K562 (cell line): ENCODE measurements around the gene GYPC. TPM values are rescaled to one million over a fixed set of nuclear protein-coding genes. Genes with fewer than 3 reads are reported as not detected.

Experiments
- ERF ChIP-seq: fragments of 450-650 bp; formaldehyde crosslinking; IDR thresholded peaks from 2 replicates; pipeline ENCODE4 v1.4.0; 2020; ENCODE audit warnings: mild to moderate bottlenecking, mixed read lengths
- HMG20A ChIP-seq: fragments of 450-650 bp; formaldehyde crosslinking; conservative IDR thresholded peaks from 2 replicates; pipeline ENCODE4 v1.4.0; 2020; ENCODE audit warnings: mild to moderate bottlenecking, mixed read lengths
- HNRNPL ChIP-seq: fragments of 200-400 bp; formaldehyde crosslinking; IDR thresholded peaks from 2 replicates; pipeline ENCODE4 v1.6.1; 2017; ENCODE audit warnings: low read depth, mild to moderate bottlenecking, low read length
- IRF2 ChIP-seq: sonication (generic); formaldehyde crosslinking; IDR thresholded peaks from 2 replicates; pipeline ENCODE4 v1.8.1; 2022; ENCODE audit warnings: mild to moderate bottlenecking, missing genetic modification reagents
- KDM4B ChIP-seq, 2 experiments: fragments of 450-650 bp in 1 of 2; sonication (generic) in 1 of 2; IDR thresholded peaks; 2 replicates each; pipeline ENCODE4 v1.6.1; 2016 to 2017; ENCODE audit warnings: borderline replicate concordance in 2 of 2, antibody characterized with exemption in 1 of 2, low read depth in 1 of 2, mild to moderate bottlenecking in 1 of 2
- NBN ChIP-seq: fragments of 450-650 bp; IDR thresholded peaks from 2 replicates; pipeline ENCODE4 v1.6.1; 2016; ENCODE audit warnings: low read depth, mild to moderate bottlenecking
- NR2C2 ChIP-seq, 2 experiments: fragments of 200-800 bp in 1 of 2; sonication (Bioruptor generic) in 1 of 2; sonication (generic) in 1 of 2; formaldehyde crosslinking in 1 of 2; IDR thresholded peaks; 2 replicates each; pipeline versions ENCODE4 v1.6.1 to v1.8.0; 2016 to 2022; ENCODE audit warnings: mild to moderate bottlenecking in 1 of 2, missing compliant biosample characterization in 1 of 2, missing genetic modification characterization in 1 of 2, missing genetic modification reagents in 1 of 2
- PCBP1 ChIP-seq: fragments of 200-400 bp; formaldehyde crosslinking; IDR thresholded peaks from 2 replicates; pipeline ENCODE4 v1.6.1; 2018; ENCODE audit warnings: mild to moderate bottlenecking, low read depth, low read length; ENCODE audit not compliant: poor library complexity, severe bottlenecking
- POLR2AphosphoS2 ChIP-seq: IDR thresholded peaks from 2 replicates; pipeline ENCODE4 v1.6.1; 2012; ENCODE audit warnings: low read length, improper control_type of control experiment
- POLR2H ChIP-seq: IDR thresholded peaks from 2 replicates; pipeline ENCODE4 v1.6.1; 2016; ENCODE audit warnings: missing genetic modification characterization, low read depth, mild to moderate bottlenecking, control low read depth, missing compliant biosample characterization, moderate library complexity
- PTTG1 ChIP-seq: fragments of 450-650 bp; IDR thresholded peaks from 2 replicates; pipeline ENCODE4 v1.6.1; 2016; ENCODE audit warnings: low read depth, mild to moderate bottlenecking, missing genetic modification characterization, missing compliant biosample characterization
- SIN3A ChIP-seq, 2 experiments: fragments of 150-350 bp in 1 of 2; IDR thresholded peaks; 2 replicates each; pipeline ENCODE4 v1.6.1; 2011 to 2016; ENCODE audit warnings: borderline replicate concordance in 2 of 2, low read depth in 2 of 2, low read length in 2 of 2, mild to moderate bottlenecking in 2 of 2, moderate library complexity in 2 of 2; ENCODE audit not compliant: control insufficient read depth in 1 of 2
- SRF ChIP-seq, 2 experiments: fragments of 250-450, 450-650 bp in 1 of 2; sonication (Bioruptor Pico) in 1 of 2; sonication (generic) in 1 of 2; formaldehyde crosslinking; IDR thresholded peaks; 2 replicates each; pipeline versions ENCODE4 v1.5.0 to v1.5.1; 2020 to 2022; ENCODE audit warnings: mild to moderate bottlenecking in 1 of 2, missing genetic modification reagents in 1 of 2
- THRAP3 ChIP-seq: fragments of 450-650 bp; IDR thresholded peaks from 2 replicates; pipeline ENCODE4 v1.6.1; 2016; ENCODE audit warnings: mild to moderate bottlenecking, inconsistent platforms, borderline replicate concordance
- YY1 ChIP-seq, 3 experiments: IDR thresholded peaks; 2 replicates each; pipeline ENCODE4 v1.6.1; 2011; ENCODE audit warnings: low read length in 2 of 3, mild to moderate bottlenecking in 2 of 3, moderate library complexity in 2 of 3, borderline replicate concordance in 1 of 3, control low read depth in 1 of 3, low read depth in 1 of 3; ENCODE audit not compliant: insufficient read depth in 3 of 3, insufficient replicate concordance in 2 of 3, control insufficient read depth in 1 of 3, insufficient read length in 1 of 3; ENCODE audit errors: extremely low read depth in 1 of 3
- ZBTB17 ChIP-seq: fragments of 450-650 bp; formaldehyde crosslinking; IDR thresholded peaks from 2 replicates; pipeline ENCODE4 v1.4.0; 2020; ENCODE audit warnings: mild to moderate bottlenecking
- ZFP91 ChIP-seq: sonication (generic); formaldehyde crosslinking; IDR thresholded peaks from 2 replicates; pipeline ENCODE4 v1.8.0; 2022; ENCODE audit warnings: mild to moderate bottlenecking, missing genetic modification reagents
- ZNF551 ChIP-seq: fragments of 250-450 bp; sonication (Bioruptor Pico); IDR thresholded peaks from 2 replicates; pipeline ENCODE4 v1.5.0; 2021; ENCODE audit warnings: mild to moderate bottlenecking, moderate library complexity
- ZNF644 ChIP-seq: fragments of 200-800 bp; sonication (Bioruptor generic); IDR thresholded peaks from 2 replicates; pipeline ENCODE4 v1.6.1; 2016; ENCODE audit warnings: low read depth, missing genetic modification characterization, missing compliant biosample characterization
- ZNF699 ChIP-seq: fragments of 250-450 bp; sonication (Bioruptor Pico); IDR thresholded peaks from 2 replicates; pipeline ENCODE4 v1.8.0; 2021; ENCODE audit warnings: mild to moderate bottlenecking, moderate library complexity; ENCODE audit not compliant: insufficient replicate concordance
- polyA plus RNA-seq, 8 experiments: library from polyadenylated mRNA; depleted of rRNA in 4 of 8; stranded (reverse) in 5 of 8; unstranded in 3 of 8; fragments of >200 nt; fragmentation: Nextera tagmentation in 2 of 8; fragmentation: Illumina TruSeq in 1 of 8; extraction: Ambion mirVana in 2 of 8; extraction: Trizol in 1 of 8; gene quantifications; 2 replicates each; pipeline versions ENCODE4 v1.2.1 to v1.2.3, GENCODE V29; 2011 to 2014; ENCODE audit warnings: inconsistent platforms in 1 of 8, missing spikeins in 1 of 8
- total RNA-seq, 7 experiments: library from RNA; depleted of rRNA in 6 of 7; stranded (reverse); fragments of >200 nt in 6 of 7; fragmentation: Illumina TruSeq in 2 of 7; extraction: Trizol in 2 of 7; gene quantifications; 2 replicates each; pipeline versions ENCODE4 v1.2.1 to v1.2.3, GENCODE V29; 2011 to 2021; ENCODE audit warnings: low replicate concordance in 1 of 7
- TF ChIP-seq, protein P1 (sequence below): fragments of 200-800 bp; sonication (Bioruptor generic); IDR thresholded peaks from 2 replicates; pipeline ENCODE4 v1.6.1; 2017; ENCODE audit warnings: missing genetic modification characterization, missing compliant biosample characterization
- TF ChIP-seq, protein P2 (sequence below): fragments of 250-450 bp; sonication (Bioruptor Pico); IDR thresholded peaks from 2 replicates; pipeline ENCODE4 v1.8.0; 2021; ENCODE audit warnings: moderate library complexity, mild to moderate bottlenecking, inconsistent platforms

The GYPC gene
- total and polyA plus RNA-seq, 9 of the 15 experiments (the other 6 are each of a cell fraction or from before 2014, with no cell fraction given), result 50.6 to 282 (median 194) TPM

DNA sequence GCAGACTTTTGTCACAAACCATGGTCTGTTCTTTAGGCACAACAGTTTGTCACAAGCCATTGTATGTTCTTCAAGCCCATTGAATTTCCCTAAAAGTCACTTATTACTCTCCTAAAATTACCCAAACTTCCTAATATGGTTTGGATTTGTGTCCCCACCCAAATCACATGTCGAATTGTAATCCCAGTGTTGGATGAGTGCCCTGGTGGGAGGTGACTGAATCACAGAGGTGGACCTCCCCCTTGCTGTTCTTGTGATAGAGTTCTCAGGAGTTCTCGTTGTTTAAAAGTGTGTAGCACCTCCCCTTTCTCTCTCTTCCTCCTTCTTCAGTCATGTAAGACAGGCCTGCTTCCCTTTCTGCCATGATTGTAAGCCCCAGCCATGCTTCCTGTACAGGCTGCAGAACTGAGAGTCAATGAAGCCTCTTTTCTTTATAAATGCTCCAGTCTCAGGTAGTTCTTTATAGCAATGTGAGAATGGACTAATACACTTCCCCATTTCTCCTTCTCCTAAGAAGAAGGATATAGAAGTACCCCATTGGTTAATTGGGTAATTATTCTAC is 11.2 kb upstream of the GYPC start (continued):
- TF ChIP-seq, protein P1, sequence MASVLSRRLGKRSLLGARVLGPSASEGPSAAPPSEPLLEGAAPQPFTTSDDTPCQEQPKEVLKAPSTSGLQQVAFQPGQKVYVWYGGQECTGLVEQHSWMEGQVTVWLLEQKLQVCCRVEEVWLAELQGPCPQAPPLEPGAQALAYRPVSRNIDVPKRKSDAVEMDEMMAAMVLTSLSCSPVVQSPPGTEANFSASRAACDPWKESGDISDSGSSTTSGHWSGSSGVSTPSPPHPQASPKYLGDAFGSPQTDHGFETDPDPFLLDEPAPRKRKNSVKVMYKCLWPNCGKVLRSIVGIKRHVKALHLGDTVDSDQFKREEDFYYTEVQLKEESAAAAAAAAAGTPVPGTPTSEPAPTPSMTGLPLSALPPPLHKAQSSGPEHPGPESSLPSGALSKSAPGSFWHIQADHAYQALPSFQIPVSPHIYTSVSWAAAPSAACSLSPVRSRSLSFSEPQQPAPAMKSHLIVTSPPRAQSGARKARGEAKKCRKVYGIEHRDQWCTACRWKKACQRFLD, result no peak; the same call in 1 of the 2 replicates
- TF ChIP-seq POLR2H (tag), result no peak
- peak in 1 of 2 experiments; percentile 95; a peak in 3 of 4 replicates for TF ChIP-seq SRF (CRISPR knock-in tag; IDR thresholded peaks at IDR 0.05)
- TF ChIP-seq NR2C2 (CRISPR knock-in tag; IDR thresholded peaks at IDR 0.05), result peak; percentile 14; the same call in 1 of the 2 replicates
- TF ChIP-seq NR2C2 (tag; IDR thresholded peaks at IDR 0.05), result peak; percentile 32; the same call in 1 of the 2 replicates
- no peak for TF ChIP-seq NBN
- TF ChIP-seq ZNF644, result no peak
- TF ChIP-seq THRAP3, result no peak
- TF ChIP-seq HMG20A (CRISPR knock-in tag), result no peak
- no peak for TF ChIP-seq ZFP91 (CRISPR knock-in tag)
- peak in 1 of 3 experiments; percentile 41 for TF ChIP-seq YY1 (IDR thresholded peaks at IDR 0.05; ENCODE audit: borderline replicate concordance in 1 of 3, control insufficient read depth in 1 of 3, extremely low read depth in 1 of 3, insufficient read depth in 3 of 3, insufficient read length in 1 of 3, insufficient replicate concordance in 2 of 3, low read depth in 1 of 3, low read length in 2 of 3)
- no peak for TF ChIP-seq ZNF699 (CRISPR knock-in tag)
- no peak for TF ChIP-seq POLR2AphosphoS2
- TF ChIP-seq ERF (CRISPR knock-in tag), result no peak
- no peak for TF ChIP-seq PTTG1
- TF ChIP-seq ZNF551 (CRISPR knock-in tag), result no peak
- TF ChIP-seq PCBP1, result no peak
- TF ChIP-seq, protein P2, sequence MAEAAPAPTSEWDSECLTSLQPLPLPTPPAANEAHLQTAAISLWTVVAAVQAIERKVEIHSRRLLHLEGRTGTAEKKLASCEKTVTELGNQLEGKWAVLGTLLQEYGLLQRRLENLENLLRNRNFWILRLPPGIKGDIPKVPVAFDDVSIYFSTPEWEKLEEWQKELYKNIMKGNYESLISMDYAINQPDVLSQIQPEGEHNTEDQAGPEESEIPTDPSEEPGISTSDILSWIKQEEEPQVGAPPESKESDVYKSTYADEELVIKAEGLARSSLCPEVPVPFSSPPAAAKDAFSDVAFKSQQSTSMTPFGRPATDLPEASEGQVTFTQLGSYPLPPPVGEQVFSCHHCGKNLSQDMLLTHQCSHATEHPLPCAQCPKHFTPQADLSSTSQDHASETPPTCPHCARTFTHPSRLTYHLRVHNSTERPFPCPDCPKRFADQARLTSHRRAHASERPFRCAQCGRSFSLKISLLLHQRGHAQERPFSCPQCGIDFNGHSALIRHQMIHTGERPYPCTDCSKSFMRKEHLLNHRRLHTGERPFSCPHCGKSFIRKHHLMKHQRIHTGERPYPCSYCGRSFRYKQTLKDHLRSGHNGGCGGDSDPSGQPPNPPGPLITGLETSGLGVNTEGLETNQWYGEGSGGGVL, result no peak
- TF ChIP-seq HNRNPL, result no peak
- TF ChIP-seq KDM4B (IDR thresholded peaks at IDR 0.05; ENCODE audit: borderline replicate concordance in 2 of 2, low read depth in 1 of 2), result no peak
- TF ChIP-seq ZBTB17 (CRISPR knock-in tag), result no peak
- no peak for TF ChIP-seq IRF2 (CRISPR knock-in tag)
- TF ChIP-seq SIN3A (IDR thresholded peaks at IDR 0.05; ENCODE audit: borderline replicate concordance in 2 of 2, control insufficient read depth in 1 of 2, low read depth in 2 of 2, low read length in 2 of 2), result no peak
